Suppressor macrophage treated with lipopolysaccharide for 4 hours (primary cell): ENCODE data around the gene SSH3.

ENCODE experiments used
- DNase-seq: peaks from one replicate; pipeline ENCODE4 v3.0.0-alpha.2; 2020

The SSH3 gene, protein sequence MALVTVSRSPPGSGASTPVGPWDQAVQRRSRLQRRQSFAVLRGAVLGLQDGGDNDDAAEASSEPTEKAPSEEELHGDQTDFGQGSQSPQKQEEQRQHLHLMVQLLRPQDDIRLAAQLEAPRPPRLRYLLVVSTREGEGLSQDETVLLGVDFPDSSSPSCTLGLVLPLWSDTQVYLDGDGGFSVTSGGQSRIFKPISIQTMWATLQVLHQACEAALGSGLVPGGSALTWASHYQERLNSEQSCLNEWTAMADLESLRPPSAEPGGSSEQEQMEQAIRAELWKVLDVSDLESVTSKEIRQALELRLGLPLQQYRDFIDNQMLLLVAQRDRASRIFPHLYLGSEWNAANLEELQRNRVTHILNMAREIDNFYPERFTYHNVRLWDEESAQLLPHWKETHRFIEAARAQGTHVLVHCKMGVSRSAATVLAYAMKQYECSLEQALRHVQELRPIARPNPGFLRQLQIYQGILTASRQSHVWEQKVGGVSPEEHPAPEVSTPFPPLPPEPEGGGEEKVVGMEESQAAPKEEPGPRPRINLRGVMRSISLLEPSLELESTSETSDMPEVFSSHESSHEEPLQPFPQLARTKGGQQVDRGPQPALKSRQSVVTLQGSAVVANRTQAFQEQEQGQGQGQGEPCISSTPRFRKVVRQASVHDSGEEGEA

DNA sequence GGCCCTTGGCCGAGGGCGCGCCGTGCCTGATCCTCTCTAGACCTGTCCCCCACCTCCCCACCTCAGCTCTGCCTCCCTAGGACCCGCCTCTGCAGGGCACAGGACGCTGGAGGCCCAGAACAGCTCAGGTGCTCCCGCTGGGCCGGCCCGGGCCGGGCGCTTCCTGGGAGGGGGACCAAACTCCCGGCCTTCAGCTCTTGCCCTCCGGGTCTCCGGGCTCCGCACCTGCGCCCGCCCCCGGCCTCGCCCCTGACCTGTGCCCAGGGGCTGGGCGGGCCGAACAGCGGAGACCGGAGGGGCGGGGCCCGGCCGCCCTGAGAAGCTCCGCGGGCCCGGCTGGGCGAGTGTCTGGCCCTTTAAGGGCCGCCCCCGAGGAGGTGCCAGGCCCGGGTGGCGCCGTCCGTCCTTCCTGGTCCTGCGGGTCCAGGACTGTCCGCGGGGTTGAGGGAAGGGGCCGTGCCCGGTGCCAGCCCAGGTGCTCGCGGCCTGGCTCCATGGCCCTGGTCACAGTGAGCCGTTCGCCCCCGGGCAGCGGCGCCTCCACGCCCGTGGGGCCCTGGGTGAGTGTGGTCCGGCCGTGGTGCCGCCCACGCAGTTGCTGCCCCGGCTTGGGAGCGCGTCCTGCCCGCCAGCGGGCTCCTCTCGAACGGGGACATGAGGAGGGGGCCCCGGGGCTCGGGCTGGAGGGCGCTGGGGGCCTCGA lies at the start of gene SSH3:
Gene SSH3 (plus strand): TSS at position 399 of the 703 bp plus-strand sequence. CDS start 96 bp downstream, at position 495.
- peak; percentile 75 for DNase-seq

- no peak for DNase-seq
These were observed 49.3 kb upstream of the SSH3 start for GRCh38 chr11:67253872-67254624.

- DNase-seq = no peak
These were observed 48.5 kb upstream of the SSH3 start for GRCh38 chr11:67254798-67255197.

DNA sequence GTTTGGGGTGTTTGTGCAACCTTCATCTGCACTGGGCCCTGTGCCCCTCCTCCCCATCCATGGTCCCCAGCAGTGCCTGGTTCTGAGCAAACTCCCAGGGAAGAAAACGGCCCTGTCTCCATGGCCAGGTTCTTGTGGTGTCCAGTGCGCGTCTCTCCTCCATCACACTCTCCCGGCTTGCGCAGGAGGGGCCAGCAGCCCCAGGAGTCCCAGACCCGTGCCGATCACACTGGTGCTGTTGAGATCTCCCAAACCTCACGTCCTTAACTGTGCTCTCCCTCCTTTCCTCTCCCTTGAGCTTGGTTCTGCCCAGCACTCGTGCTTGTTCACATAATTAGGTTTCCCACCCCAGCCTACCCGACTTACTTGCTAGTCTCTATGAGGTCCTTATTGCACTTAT lies 48.0 kb upstream of the SSH3 start:
- no peak for DNase-seq

DNA sequence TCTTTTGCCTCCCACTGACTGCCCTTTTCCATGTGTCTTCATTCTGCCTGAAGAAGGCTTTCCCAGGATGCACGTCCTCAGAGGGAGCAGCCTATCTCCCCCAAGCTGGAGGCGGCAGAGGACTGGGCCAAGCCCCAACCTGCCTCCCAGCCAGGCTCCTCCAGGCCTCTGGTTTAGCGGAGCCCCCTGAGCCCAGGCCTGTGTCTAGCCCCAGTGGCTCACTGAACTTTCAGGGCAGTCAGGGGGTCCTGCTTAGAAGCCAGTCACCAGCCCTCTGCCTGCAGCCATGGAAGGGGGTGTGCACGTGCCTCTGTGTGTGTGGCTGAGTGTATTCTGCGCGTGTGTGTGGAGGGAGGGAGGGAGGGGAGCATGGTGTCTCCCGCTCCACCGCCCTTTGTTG lies 47.5 kb upstream of the SSH3 start:
- DNase-seq = no peak

GRCh38 chr11:67256477-67257135 lies 46.7 kb upstream of the SSH3 start:
- no peak for DNase-seq

DNA sequence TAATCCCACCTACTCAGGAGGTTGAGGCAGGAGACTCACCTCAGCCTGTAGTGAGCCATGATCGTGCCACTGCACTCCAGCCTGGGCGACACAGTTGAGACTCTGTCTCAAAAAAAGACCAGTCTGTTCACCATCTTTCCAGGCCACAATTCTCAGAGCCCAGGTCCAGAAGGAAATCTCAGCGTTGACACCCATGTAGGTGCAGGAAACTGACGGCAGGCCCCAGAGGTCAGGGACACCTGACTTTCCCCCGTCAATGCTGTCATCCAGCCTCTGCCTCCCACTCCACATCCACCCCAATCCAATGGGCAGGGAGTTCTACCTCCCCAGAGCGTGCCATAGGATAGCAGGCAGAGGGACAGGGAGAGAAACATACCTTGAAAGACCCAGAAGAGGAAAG lies 42.9 kb upstream of the SSH3 start:
- no peak for DNase-seq

DNA sequence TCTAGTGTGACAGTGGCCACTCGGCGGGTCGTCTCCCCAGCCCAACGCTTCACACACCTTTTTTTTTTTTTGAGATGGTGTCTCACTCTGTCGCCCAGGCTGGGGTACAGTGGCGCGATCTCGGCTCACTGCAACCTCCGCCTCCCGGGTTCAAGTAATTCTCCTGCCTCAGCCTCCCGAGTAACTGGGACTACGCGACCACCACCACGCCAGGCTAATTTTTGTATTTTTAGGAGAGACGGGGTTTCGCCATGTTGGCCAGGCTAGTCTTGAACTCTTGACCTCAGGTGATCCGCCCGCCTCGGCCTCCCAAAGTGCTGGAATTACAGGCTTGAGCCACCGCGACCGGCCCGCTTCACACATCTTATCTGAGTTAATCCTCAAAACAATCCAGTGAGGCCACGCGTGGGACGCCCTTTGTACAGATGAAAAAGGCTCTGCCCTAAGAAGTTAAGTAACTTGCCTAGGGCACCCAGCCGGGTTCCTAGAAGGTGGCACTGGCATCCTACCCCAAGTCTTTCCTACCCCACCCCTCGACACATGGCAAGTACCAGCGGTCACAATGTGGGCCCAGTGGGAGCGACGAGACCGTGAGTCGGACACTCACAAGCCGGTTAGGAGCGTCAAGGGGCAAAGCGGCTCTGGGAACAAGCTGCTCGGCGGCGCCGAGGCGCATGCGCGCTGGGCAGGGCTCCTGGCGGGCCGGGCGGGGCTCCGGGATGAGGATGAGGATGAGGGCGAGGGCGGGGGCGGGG lies 42.3 kb upstream of the SSH3 start:
- DNase-seq = peak; percentile 59

DNA sequence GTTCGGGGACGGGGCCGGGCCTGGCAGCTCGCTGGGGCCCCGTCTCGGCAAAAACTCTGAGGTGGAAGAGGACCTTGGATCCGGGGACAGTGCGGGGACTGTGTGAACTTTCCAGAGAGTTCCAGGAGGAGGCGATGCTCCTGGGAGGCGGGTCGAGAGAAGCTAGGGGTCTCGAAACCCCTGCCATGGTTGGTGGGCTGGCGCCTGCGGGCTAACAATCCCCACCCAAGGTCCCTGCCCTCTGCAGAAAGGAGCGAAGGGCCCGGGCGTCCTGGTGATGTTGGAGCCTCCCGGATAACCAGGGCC lies 41.7 kb upstream of the SSH3 start:
- DNase-seq = no peak

- no peak for DNase-seq
These were observed 41.2 kb upstream of the SSH3 start for GRCh38 chr11:67261946-67262681.

GRCh38 chr11:67262731-67263675 lies 40.3 kb upstream of the SSH3 start:
- peak; percentile 84 for DNase-seq

- no peak for DNase-seq
These were observed 39.1 kb upstream of the SSH3 start for GRCh38 chr11:67264260-67264659.

DNA sequence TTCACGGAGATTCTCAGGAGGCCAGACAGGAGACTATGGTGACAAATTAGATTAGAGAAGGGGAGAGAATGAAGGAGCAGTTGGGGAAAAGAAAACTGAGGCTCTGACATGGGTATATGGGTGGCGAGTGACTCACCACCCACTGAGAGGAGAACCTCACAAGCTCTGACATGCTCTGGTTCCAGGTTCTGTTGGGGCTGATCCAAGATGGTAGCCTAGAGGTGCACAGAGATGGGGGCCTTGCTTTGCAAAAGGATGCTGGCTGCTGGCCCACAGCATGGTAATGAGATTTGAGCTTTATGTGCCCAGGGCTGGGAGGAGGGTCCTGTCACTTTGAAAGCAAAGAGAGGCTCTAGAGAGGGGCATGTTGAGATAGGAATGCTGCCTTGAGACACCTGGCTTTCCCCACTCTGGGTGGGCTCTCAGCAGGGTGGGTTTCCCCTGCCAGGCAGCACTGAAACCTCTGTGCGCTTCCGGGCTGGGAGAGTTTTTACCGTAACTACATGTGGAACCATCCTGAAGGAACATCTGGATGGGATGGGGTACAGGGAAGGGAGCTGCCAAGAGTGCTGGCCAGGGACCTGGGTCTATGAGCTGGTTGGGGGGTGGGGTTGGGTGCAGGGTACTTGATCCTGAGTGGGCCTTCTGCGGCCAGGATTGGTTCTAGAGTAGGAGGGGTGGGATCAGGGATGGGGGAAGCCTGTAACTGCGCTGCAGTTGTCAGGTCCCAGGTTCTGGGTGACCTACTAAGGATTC lies 38.3 kb upstream of the SSH3 start:
- no peak for DNase-seq

DNA sequence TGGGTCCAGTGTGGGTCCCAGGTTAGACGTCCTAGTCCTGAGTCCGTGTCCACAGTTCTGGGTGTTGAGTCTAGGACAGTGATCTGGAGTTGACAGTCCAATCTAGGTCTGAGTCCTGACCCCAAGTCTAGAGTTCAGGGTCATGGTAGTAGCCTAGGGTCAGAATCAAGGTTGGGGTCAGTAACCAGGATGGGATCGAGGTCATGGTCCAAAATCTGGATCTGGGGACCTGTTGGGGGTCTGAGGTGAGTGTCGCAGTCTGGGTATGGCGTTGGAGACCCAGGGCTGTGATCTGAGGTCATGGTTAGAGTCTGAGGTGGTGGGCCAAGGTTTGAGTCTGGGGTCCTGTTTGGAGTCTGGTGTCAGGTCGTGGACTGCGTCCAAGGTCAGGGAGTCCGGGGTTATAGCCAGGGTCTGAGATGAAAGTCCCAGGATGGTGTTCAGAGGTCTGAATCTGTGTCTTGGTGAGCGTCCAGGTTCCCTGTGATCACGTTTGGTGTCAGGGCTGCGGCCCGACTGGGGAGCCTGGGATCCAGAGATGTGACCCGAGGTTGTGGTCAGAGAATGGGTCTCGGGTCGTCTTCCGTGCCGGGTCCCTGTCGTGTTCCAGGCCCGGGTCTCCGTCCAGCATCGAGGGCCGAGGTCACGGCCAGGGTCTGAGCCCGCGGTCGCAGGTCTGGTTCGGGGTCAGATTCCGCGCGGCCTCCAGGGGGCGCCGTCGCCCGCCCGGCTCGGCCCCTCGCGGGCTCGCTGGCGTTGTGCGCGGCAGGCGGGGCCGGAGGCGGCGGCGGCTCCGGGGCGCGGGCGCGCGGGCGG lies 37.5 kb upstream of the SSH3 start:
- peak; percentile 89 for DNase-seq

DNA sequence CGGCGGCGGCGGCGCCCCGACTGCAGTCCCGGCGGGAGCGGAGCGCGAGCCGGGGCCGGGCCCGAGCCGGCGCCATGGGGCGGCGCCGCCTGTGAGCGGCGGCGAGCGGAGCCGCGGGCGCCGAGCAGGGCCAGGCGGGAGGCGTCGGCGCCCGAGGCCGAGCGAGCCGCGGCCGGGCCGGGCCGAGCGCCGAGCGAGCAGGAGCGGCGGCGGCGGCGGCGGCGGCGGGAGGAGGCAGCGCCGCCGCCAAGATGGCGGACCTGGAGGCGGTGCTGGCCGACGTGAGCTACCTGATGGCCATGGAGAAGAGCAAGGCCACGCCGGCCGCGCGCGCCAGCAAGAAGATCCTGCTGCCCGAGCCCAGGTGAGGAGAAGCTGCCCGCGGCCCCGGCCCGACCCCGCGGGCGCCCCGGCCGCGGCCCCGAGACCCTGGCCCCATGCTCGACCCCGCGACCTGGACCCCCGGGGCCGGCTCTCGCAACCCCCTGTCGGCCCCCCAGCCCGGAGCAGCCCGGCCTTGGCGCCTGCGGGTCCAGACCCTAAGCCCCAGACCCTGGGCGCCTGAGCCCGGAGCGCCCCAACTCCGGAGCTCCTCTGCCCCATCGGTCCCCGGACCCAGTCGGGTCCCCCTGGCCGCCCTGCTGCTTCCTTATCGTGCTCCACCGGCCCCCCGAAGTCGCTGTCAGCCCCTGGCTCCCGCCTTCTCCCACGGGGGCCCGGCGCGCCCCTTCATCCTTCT lies 36.7 kb upstream of the SSH3 start, which contains the start of gene GRK2:
Gene GRK2 (plus strand): TSS at position 25 of the 739 bp plus-strand sequence. CDS start 227 bp downstream, at position 252.
- DNase-seq = peak; percentile 72

- no peak for DNase-seq
These were observed 35.9 kb upstream of the SSH3 start for GRCh38 chr11:67267188-67268080.
